PC-9 (cell line): ENCODE results near the gene CAVIN3. TPM values are rescaled to one million over a fixed set of nuclear protein-coding genes. Genes with fewer than 3 reads are reported as not detected.

Source experiments
- BruUV-seq: library from RNA; stranded (reverse); fragments of 400-500 nt; replicated peaks from 2 replicates; lab custom pipeline; 2021; lab: Mats Ljungman, UMichigan
- CTCF ChIA-PET: fragments of 300-600 bp; sonication (Branson Sonifier 250); formaldehyde crosslinking; loops from one replicate; lab custom pipeline; 2022; ENCODE audit warnings: antibody characterized with exemption; lab: Charles Lee
- POLR2A ChIA-PET: fragments of 300-600 bp; sonication (Branson Sonifier 250); formaldehyde crosslinking; loops from one replicate; lab custom pipeline; 2022; ENCODE audit warnings: antibody characterized with exemption; ENCODE audit not compliant: unreplicated experiment; lab: Charles Lee
- DNase-seq, 2 experiments: peaks; one replicate each; pipeline versions ENCODE4 v3.0.0 to v3.0.0-alpha.2; 2015 to 2022; ENCODE audit warnings: mixed read lengths in 1 of 2
- H2AFZ ChIP-seq: fragments of 200-600 bp; sonication (generic); 2 replicates; pipeline ENCODE4 v1.8.1; 2017; ENCODE audit warnings: antibody characterized with exemption
- H3F3A ChIP-seq: fragments of 200-600 bp; sonication (generic); 2 replicates; pipeline ENCODE4 v1.8.1; 2017; ENCODE audit warnings: antibody characterized with exemption, mild to moderate bottlenecking, low read depth; ENCODE audit not compliant: insufficient read depth
- H3K27ac ChIP-seq: fragments of 200-600 bp; sonication (generic); 2 replicates; pipeline ENCODE4 v1.6.1; 2016; ENCODE audit warnings: mixed run types
- H3K27me3 ChIP-seq: fragments of 200-600 bp; sonication (generic); 2 replicates; pipeline ENCODE4 v1.6.1; 2016; ENCODE audit warnings: low read depth, mixed run types; ENCODE audit not compliant: insufficient read depth
- H3K36me3 ChIP-seq: fragments of 200-600 bp; sonication (generic); 2 replicates; pipeline ENCODE4 v1.6.1; 2016; ENCODE audit warnings: low read depth, mixed run types
- H3K4me1 ChIP-seq: fragments of 200-600 bp; sonication (generic); replicated peaks from 2 replicates; pipeline ENCODE4 v1.6.1; 2016; ENCODE audit warnings: mixed run types; ENCODE audit not compliant: insufficient read depth
- H3K4me2 ChIP-seq: fragments of 200-600 bp; sonication (generic); 2 replicates; pipeline ENCODE4 v1.6.1; 2017; ENCODE audit warnings: mixed run types
- H3K4me3 ChIP-seq: fragments of 200-600 bp; sonication (generic); 2 replicates; pipeline ENCODE4 v1.6.1; 2016; ENCODE audit warnings: mixed run types
- H3K79me2 ChIP-seq: fragments of 200-600 bp; sonication (generic); 2 replicates; pipeline ENCODE4 v1.6.1; 2017; ENCODE audit warnings: low read depth, mixed run types
- H3K9me2 ChIP-seq: fragments of 200-600 bp; sonication (generic); 2 replicates; pipeline ENCODE4 v1.8.1; 2017; ENCODE audit warnings: mild to moderate bottlenecking; ENCODE audit not compliant: insufficient read depth
- H3K9me3 ChIP-seq: fragments of 200-600 bp; sonication (generic); 2 replicates; pipeline ENCODE4 v1.8.1; 2016; ENCODE audit warnings: low read depth; ENCODE audit not compliant: insufficient read depth
- H4K20me1 ChIP-seq: fragments of 200-600 bp; sonication (generic); 2 replicates; pipeline ENCODE4 v1.8.1; 2017; ENCODE audit not compliant: insufficient read depth
- EZH2 ChIP-seq: fragments of 200-600 bp; sonication (generic); IDR thresholded peaks from 2 replicates; pipeline ENCODE4 v1.8.0; 2017; ENCODE audit warnings: antibody characterized with exemption, low read depth
- intact Hi-C: fragments of 100-400 bp; cut with micrococcal nuclease; formaldehyde crosslinking; loops from one replicate; pipeline ENCODE4 v1.10.0; 2022; ENCODE audit not compliant: unreplicated experiment
- total RNA-seq: library from RNA; stranded (reverse); gene quantifications from 2 replicates; pipeline ENCODE4 v1.2.3, GENCODE V29; 2021
- TF ChIP-seq, protein P1 (sequence below): fragments of 200-600 bp; sonication (generic); conservative IDR thresholded peaks from 2 replicates; pipeline ENCODE4 v1.6.1; 2017; ENCODE audit warnings: mixed run types, antibody characterized with exemption, mild to moderate bottlenecking, moderate library complexity

The CAVIN3 gene
- total RNA-seq, 1 experiment from 2014 or later: 26.0 TPM

DNA sequence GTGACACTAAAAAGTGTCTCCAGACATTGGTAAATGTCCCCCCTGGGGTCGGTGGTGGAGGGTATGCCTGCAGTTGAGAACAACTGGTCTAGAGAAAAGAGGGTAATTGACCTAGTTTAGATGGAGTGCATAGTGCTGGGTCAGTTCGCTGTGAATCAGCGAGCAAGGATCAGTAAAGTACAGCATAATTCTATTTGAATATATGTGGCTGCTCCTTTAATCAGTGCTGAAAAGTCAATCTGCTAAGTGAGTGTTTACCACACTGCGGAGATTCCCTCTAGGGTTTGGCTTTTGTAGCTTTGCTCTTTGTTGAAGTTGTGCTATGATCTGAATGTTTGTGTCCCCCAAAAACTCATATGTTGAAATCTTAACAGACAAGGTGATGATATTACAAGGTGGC, 15.0 kb downstream of the CAVIN3 start:
- TF ChIP-seq, protein P1, sequence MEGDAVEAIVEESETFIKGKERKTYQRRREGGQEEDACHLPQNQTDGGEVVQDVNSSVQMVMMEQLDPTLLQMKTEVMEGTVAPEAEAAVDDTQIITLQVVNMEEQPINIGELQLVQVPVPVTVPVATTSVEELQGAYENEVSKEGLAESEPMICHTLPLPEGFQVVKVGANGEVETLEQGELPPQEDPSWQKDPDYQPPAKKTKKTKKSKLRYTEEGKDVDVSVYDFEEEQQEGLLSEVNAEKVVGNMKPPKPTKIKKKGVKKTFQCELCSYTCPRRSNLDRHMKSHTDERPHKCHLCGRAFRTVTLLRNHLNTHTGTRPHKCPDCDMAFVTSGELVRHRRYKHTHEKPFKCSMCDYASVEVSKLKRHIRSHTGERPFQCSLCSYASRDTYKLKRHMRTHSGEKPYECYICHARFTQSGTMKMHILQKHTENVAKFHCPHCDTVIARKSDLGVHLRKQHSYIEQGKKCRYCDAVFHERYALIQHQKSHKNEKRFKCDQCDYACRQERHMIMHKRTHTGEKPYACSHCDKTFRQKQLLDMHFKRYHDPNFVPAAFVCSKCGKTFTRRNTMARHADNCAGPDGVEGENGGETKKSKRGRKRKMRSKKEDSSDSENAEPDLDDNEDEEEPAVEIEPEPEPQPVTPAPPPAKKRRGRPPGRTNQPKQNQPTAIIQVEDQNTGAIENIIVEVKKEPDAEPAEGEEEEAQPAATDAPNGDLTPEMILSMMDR: no peak
- no peak for TF ChIP-seq EZH2
- Histone ChIP-seq H3K79me2 (no peaks in the 10 kb centered on the region), H3K9me2 (no peaks in the 10 kb centered on the region), H3K36me3 (no peaks in the 10 kb centered on the region), H3K4me2 (no peak overlapping the region), H2AFZ (no peak overlapping the region), H3K4me3 (no peak overlapping the region), H3F3A (no peaks in the 10 kb centered on the region), H3K27me3 (no peaks in the 10 kb centered on the region), H3K9me3 (no peaks in the 10 kb centered on the region), H3K4me1 (no peaks in the 10 kb centered on the region), H4K20me1 (no peaks in the 10 kb centered on the region), H3K27ac (no peak overlapping the region)
- no peak for DNase-seq
- BruUV-seq: no TSS peak
- CTCF ChIA-PET: no interaction called here
- POLR2A ChIA-PET: no interaction called here
- intact Hi-C loops: no loop called here

DNA sequence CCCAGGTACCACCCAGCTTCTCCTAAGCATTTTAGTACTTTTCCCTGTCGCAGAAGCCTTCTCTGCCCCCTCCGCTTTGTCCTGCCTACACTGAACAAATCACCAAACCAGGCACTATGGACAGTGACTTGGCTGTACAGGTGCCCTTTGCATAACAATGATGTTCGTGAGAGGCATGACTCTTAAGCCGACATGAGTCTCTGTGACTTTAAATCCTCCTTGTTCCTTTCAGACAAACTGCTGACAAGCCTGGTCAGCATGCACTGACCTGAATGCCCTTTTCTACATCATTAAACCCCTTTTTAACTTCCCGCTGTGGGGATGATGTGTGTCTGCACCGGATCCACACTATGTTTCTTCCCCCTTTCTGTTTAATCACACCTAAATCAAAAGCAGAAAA, 16.6 kb downstream of the CAVIN3 start:
- CTCF ChIA-PET: no interaction called here

DNA sequence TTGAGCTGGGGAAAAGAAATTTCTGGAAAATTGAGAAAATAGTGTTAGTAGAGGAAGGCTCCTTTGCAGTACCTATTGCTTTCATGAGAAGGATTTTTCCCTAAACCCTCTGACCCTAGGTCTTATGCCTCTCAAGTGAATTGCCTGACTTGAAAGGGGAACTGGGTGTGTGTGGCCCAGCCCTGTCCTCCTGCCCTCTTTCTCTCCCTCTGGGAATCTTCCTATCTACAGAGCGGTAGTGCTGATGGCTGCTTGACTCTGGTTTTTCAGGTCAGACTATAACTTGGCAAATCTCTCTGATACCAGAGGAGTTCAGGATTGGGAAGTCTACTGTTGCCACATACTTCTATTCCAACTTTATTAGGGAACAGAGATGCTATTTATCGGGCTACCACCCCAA, 19.2 kb downstream of the CAVIN3 start:
- no peaks in the 10 kb centered on the region for H3K79me2 ChIP-seq
- H3K27ac ChIP-seq: no peak overlapping the region
- no peak overlapping the region for H3K4me2 ChIP-seq
- H3K36me3 ChIP-seq: no peaks in the 10 kb centered on the region
- intact Hi-C loops: no loop called here
- no peaks in the 10 kb centered on the region for H4K20me1 ChIP-seq
- no TSS peak for BruUV-seq
- H3K4me1 ChIP-seq: no peaks in the 10 kb centered on the region
- no peak for DNase-seq
- no peaks in the 10 kb centered on the region for H3K27me3 ChIP-seq
- no peaks in the 10 kb centered on the region for H3K9me2 ChIP-seq
- no peaks in the 10 kb centered on the region for H3F3A ChIP-seq
- TF ChIP-seq, protein P1: no peak
- no peak for TF ChIP-seq EZH2
- no peaks in the 10 kb centered on the region for H3K9me3 ChIP-seq
- no peak overlapping the region for H2AFZ ChIP-seq
- H3K4me3 ChIP-seq: no peak overlapping the region
- POLR2A ChIA-PET: no interaction called here
- CTCF ChIA-PET: no interaction called here

More for the DNA sequence above, 16.6 kb downstream of the CAVIN3 start:
- Histone ChIP-seq H3K9me3 (no peaks in the 10 kb centered on the region), H3K27ac (no peak overlapping the region), H3K9me2 (no peaks in the 10 kb centered on the region), H3K79me2 (no peaks in the 10 kb centered on the region), H2AFZ (no peak overlapping the region), H3K4me1 (no peaks in the 10 kb centered on the region), H3K4me3 (no peak overlapping the region), H4K20me1 (no peaks in the 10 kb centered on the region), H3K27me3 (no peaks in the 10 kb centered on the region), H3F3A (no peaks in the 10 kb centered on the region), H3K4me2 (no peak overlapping the region), H3K36me3 (no peaks in the 10 kb centered on the region)
- intact Hi-C loops: no loop called here
- POLR2A ChIA-PET: no interaction called here
- no peak for DNase-seq
- no TSS peak for BruUV-seq
- TF ChIP-seq EZH2: no peak
- TF ChIP-seq, protein P1: no peak
